Motor neuron (in vitro differentiated cells): ENCODE data around the gene IL1RL1. TPM values are rescaled to one million over a fixed set of nuclear protein-coding genes. Genes with fewer than 3 reads are reported as not detected.

ENCODE experiments used
- ATAC-seq, 8 experiments: fragments of 200-7000 bp; cut with Tn5 transposase; replicated peaks in 6 of 8; 2 replicates each; pipeline ENCODE4 v1.8.0; 2021; ENCODE audit warnings: mild to moderate bottlenecking in 8 of 8, moderate library complexity in 8 of 8
- H3K27ac ChIP-seq, 2 donors: fragments of 250-450 bp; sonication (Bioruptor Pico); 2 replicates each; pipeline ENCODE4 v1.9.0; 2021; ENCODE audit warnings: antibody characterized with exemption in 2 of 2, mild to moderate bottlenecking in 2 of 2, moderate library complexity in 1 of 2
- H3K4me1 ChIP-seq, 2 donors: fragments of 250-450 bp; sonication (Bioruptor Pico); replicated peaks in 1 of 2; 2 replicates each; pipeline ENCODE4 v1.6.1; 2021; ENCODE audit warnings: antibody characterized with exemption in 2 of 2, mild to moderate bottlenecking in 2 of 2, moderate library complexity in 1 of 2
- H3K4me3 ChIP-seq, 5 donors: fragments of 250-450 bp; sonication (Bioruptor Pico); 2 replicates each; pipeline ENCODE4 v1.9.0; 2021; ENCODE audit warnings: antibody characterized with exemption in 5 of 5, mild to moderate bottlenecking in 5 of 5, moderate library complexity in 4 of 5
- WGBS, 10 experiments: fragments of 450-650 bp; shearing (Covaris generic); methylation state at CpG; one replicate each; pipeline ENCODE4 v1.0.0; 2022; 5-methylcytosine and 5-hydroxymethylcytosine counted together
- in situ Hi-C, 9 experiments: fragments of 400-800 bp; cut with MboI; loops; one replicate each; pipeline ENCODE4 v1.15.0; 2021; ENCODE audit warnings: low sequenced_read_pairs in 9 of 9, low pct_unique_long_range_greater_than_20kb in 2 of 9; ENCODE audit not compliant: unreplicated experiment in 9 of 9
- total RNA-seq, 8 experiments: library from RNA; unstranded; fragments of 300-600 nt; gene quantifications; 2 replicates each; pipeline versions ENCODE4 v1.2.3 to v1.2.4, GENCODE V29; 2022

IL1RL1 gene
- total RNA-seq, 8 experiments from 2014 or later, result 0.08 to 2.0 (median 0.34) TPM; not detected in 4

DNA sequence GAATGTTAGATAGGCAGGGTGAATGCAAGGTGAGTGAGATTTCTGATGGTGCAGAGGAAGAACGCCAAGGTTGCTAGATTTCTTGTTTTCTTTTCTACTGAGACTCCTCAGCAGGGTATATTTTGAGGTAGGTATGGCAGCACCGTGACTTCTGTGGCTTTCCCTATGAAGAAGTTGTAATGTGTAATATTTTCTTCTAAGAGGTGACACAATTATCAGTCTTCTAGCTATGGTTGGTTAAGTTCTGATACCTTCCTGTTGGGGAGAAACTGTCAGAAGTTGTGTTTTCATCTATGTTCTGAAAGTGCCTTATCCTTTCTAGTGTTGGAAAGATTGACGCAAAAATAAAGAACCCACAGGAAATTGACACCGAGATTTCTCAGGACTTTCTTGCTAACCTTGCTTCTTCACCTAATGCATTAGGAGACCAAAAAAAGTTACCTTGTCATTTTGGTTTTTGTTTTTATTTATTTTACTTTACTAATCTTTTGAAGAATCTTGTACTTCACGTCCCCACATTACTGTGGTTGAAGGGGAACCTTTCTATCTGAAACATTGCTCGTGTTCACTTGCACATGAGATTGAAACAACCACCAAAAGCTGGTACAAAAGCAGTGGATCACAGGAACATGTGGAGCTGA lies 56.1 kb downstream of the IL1RL1 start:
- in situ Hi-C loops, result loop anchor here in 1 of 9 experiments (10.0 kb wide), 1 partner anchor 77 kb away; no protein-coding TSS in a partner anchor
- Histone ChIP-seq H3K27ac (no peak overlapping the region), H3K4me1 (no peaks in the 10 kb centered on the region), H3K4me3 (no peak overlapping the region)
- 57 to 90% (median 73%) methylated on average over 2 to 6 of the region's 6 CpGs for WGBS, 10 experiments
- no peak for ATAC-seq

DNA sequence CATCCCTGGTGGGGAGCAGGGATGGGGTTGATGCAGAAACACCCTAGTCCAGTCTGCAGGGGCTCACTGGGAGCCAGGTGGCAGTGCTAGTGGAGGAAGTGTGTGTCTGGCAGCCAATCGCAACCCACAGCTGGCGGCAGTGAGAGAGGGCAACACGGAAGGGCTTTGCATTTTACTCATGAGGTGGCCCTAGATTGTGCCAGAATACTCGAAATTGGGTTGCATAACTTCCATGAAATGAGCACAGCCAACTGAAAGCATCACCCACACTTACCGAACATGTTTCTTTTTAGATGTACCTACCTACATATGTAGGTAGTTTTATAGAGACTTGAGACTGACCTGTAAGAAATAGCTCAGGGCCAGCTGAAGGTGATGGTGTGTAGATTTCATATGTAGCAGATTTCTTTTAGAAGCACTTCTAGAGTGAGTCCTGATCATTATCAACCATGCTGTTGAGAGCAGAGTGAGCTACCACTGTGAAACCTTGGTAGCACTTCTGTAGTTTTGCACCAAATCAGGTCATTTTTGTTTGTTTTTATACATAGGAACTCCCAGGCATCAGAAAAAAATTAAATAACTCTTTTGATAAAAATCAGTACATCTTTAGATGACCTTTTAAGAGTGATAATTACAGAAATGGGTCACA lies 57.2 kb downstream of the IL1RL1 start:
- in situ Hi-C loops, result loop anchor here in 1 of 9 experiments (10.0 kb wide), 1 partner anchor 76 kb away; no protein-coding TSS in a partner anchor
- no peak for ATAC-seq
- H3K4me1 ChIP-seq, result no peaks in the 10 kb centered on the region
- no peak overlapping the region for H3K27ac ChIP-seq
- 72 to 100% (median 80%) methylated on average over 1 to 5 of the region's 5 CpGs; no CpG with 5 or more reads in 5 of the 10 experiments for WGBS, 10 experiments
- H3K4me3 ChIP-seq, result no peak overlapping the region

DNA sequence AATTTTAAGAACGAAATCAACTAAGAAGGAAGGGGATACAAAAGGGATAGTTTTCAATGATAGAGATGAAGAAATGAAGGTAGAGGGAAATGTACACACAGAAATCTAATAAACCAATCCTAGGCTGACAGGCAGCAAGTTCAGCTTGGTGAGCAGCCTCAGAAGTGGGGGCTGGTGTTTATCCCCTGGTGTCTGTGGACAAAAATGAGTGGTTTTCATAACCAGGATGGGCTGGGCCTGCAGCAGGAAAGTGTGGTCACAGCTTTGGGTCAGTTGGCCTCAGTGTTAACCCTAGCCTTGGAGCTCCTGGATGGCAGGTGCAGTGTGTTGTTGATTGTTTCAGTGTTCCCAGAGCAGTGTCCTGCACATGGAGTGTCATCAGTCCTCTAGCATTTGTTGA lies 58.5 kb downstream of the IL1RL1 start:
- no peaks in the 10 kb centered on the region for H3K4me1 ChIP-seq
- ATAC-seq, result no peak
- H3K4me3 ChIP-seq, result no peak overlapping the region
- in situ Hi-C loops, result loop anchor here in 1 of 9 experiments (10.0 kb wide), 1 partner anchor 75 kb away; no protein-coding TSS in a partner anchor
- H3K27ac ChIP-seq, result no peak overlapping the region
- 43 to 88% (median 67%) methylated on average over 1 of the region's 1 CpG; no CpG with 5 or more reads in 2 of the 10 experiments for WGBS, 10 experiments

DNA sequence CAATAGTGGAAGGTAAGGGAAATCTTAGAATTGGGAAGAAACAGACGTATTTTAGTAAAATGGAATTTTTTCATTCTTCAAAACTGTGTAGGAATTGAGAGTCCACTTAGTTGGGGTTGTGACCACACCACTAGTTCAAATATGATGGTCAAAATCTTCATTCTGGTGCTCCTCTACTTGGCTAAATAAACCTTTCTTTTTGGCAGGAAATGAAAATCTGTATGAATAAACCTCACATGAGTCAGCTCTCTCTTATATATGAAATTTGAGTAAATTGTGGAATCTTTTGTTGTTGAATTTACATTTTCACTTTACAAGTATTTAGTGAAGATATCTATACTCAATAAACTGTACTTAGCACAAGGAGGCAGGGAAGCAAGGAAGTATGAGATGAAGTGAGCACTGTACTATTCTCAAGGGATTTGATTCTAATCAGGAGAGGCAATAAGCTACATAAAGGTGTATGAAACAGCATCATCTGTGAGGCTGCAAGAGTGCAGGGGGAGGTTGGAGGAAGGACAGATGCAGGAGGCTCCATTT lies 64.8 kb downstream of the IL1RL1 start:
- Histone ChIP-seq H3K27ac (no peak overlapping the region), H3K4me1 (no peaks in the 10 kb centered on the region), H3K4me3 (no peak overlapping the region)
- no peak for ATAC-seq
- in situ Hi-C loops, result no loop called here
- WGBS, 10 experiments, result 17 to 100% (median 43%) methylated on average over 1 of the region's 1 CpG; no CpG with 5 or more reads in 1 of the 10 experiments

DNA sequence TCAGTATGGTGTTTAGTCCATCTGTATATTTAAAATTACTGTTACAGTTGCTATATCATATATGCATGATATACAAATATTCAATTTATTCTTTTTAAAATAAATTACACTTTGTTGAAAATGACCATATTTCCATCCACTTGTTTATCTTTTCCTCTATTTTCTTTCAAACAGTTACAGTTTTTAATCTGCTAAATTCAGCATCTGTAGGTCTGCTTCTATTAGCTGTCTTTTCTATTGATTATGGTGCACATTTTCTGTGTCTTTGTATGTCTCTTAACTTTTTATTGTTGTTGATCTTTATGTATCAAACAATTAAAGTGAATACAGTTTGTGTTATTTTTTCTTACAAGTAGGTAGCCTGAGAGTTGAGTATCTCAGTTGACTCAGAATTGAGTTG lies 72.4 kb downstream of the IL1RL1 start:
- no peak for ATAC-seq
- H3K4me3 ChIP-seq, result no peak overlapping the region
- no peak overlapping the region for H3K27ac ChIP-seq
- H3K4me1 ChIP-seq, result no peaks in the 10 kb centered on the region
- in situ Hi-C loops, result no loop called here

DNA sequence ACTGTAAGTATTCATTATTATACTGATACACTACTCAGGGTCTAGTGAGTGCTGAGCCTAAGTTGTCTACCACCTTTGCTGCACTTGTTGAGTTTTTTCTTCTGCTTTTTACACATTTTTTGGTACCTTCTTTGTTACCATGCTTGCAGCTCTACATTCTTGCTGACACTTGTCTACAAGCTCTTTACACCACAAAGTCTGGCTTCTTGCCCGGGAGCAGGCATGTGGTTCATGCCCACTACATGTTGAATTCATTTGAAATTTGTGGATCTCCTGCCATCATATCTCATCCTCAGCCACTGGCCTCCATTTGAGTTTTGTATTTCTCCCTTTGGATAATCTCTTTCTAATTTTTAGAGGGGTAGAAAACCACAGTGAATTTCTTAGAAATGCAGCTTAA lies 74.2 kb downstream of the IL1RL1 start:
- 10 to 100% (median 100%) methylated on average over 1 of the region's 1 CpG; no CpG with 5 or more reads in 3 of the 10 experiments for WGBS, 10 experiments
- Histone ChIP-seq H3K4me1 (no peaks in the 10 kb centered on the region), H3K4me3 (no peak overlapping the region), H3K27ac (no peak overlapping the region)
- no peak for ATAC-seq
- in situ Hi-C loops, result no loop called here

DNA sequence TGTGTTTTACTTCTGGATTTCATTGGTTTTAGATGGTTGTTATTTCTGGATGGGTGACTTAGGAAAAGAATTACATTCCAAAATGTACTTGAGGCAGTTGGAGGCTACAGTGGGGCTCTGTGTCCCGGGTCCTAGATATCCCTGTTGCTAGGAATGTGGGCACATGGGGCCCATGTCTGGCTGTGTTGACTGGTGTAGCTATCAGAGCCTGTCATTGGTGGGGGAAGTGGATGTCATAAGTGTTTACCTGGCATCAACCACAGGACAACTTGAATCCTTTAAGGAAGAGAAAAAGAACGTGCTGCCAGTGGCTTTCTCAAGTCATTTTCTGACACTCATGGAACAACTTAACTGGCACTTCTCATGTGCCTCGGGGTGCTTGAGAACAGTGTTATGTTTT lies 74.6 kb downstream of the IL1RL1 start:
- Histone ChIP-seq H3K27ac (no peak overlapping the region), H3K4me1 (no peaks in the 10 kb centered on the region), H3K4me3 (no peak overlapping the region)
- WGBS, 10 experiments, result 29 to 88% (median 67%) methylated on average over 2 to 3 of the region's 3 CpGs; no CpG with 5 or more reads in 5 of the 10 experiments
- in situ Hi-C loops, result no loop called here
- no peak for ATAC-seq

DNA sequence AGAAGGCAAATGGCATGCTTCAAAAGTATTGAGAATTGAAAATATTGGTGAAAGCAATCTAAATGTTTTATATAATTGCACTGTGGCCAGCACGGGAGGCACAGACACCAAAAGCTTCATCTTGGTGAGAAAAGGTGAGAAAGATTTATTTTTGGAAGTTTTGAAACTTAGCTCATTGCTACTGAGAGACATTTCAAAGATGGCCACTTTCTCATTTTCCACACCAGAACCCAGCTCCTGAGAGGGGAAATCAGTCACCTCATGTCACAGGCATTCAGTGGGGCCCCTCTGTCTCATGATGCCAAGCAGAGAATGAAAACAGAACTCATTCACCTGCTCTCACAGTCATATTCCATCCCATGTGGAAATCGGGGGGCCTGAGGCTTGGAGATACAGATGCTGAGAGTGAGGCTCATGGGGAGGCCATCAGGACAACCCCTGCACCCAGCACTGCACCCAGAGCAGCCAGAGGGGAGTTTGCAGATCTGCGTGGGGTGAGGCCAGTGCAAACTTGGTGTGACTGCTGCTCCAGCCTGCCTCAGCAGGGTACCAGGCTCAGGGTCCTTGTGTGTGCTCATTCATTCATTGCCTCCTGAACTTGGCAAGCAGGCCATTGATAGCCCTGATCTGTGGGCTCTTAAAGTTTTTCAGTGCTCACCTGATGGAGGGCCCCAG lies 75.6 kb downstream of the IL1RL1 start:
- Histone ChIP-seq H3K27ac (no peak overlapping the region), H3K4me1 (no peaks in the 10 kb centered on the region), H3K4me3 (no peak overlapping the region)
- WGBS, 10 experiments, result 17 to 92% (median 60%) methylated on average over 1 to 2 of the region's 3 CpGs; no CpG with 5 or more reads in 3 of the 10 experiments
- in situ Hi-C loops, result no loop called here
- no peak for ATAC-seq

DNA sequence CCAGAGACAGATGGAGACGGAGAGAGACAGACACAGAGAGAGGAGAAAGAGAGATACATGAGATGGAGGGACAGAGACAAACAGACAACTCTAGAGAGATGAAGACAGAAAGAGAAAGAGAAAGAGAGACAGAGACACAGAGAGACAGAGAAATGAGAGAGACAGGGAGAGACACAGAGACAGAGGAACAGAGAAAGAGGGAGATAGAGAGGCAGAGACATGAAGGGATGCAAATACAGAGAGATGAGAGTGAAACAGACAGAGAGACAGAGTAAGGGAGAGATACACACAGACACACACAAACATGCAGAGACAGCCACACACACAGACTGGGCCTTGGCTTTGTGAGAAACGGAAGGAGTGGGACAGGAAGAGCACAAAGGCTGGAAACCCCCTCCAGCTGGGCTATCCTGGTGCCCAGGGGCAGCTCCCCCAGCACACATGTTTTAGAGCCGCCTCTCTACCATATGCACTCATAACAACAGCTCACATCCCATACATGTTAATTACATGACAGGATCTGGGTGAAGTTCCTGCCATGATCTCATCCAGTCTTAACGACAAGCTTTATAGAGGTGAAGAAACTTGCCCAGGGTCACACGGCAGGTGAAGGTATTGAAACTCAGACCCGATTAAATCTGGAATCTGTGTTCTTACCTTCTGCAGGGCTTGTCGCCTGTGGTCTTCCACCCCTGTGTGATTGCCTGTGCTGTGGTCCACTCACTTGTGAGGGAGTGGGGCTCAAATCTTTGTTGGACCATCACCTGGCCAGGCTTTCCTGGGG lies 76.6 kb downstream of the IL1RL1 start:
- peak in 2 of 8 experiments; percentile 15 to 59 for ATAC-seq
- in situ Hi-C loops, result no loop called here

DNA sequence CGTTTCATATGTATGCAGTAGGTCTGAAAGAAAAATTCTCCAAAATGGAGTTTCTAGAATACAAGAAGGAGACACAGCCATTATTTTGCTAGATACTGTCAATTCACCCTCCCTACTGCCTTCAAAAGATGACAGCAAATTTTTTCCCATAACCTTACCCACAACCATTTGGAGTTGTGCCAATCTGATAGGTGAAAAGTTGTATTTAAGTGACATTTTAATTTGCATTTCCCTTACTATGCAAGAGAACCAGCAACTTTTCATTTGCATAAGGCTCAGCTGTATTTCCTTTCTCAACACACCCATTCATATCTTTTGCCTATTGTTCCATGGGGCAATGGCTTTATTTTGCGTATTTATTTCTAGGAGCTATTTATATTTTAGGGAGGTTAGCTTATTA lies 80.2 kb downstream of the IL1RL1 start:
- in situ Hi-C loops, result no loop called here
- no peak overlapping the region for H3K4me3 ChIP-seq
- peak in 3 of 8 experiments; percentile 62 to 97 (median 96) for ATAC-seq
- H3K27ac ChIP-seq, result no peak overlapping the region
- H3K4me1 ChIP-seq, result no peaks in the 10 kb centered on the region
- 0 to 100% (median 75%) methylated on average over 1 to 2 of the region's 2 CpGs; no CpG with 5 or more reads in 1 of the 10 experiments for whole genome bisulfite sequencing, 10 experiments

More for the DNA sequence above, 76.6 kb downstream of the IL1RL1 start:
- Histone ChIP-seq H3K4me3 (no peak overlapping the region), H3K4me1 (no peaks in the 10 kb centered on the region), H3K27ac (no peak overlapping the region)
- 13 to 83% (median 65%) methylated on average over 1 to 5 of the region's 7 CpGs; no CpG with 5 or more reads in 3 of the 10 experiments for WGBS, 10 experiments

DNA sequence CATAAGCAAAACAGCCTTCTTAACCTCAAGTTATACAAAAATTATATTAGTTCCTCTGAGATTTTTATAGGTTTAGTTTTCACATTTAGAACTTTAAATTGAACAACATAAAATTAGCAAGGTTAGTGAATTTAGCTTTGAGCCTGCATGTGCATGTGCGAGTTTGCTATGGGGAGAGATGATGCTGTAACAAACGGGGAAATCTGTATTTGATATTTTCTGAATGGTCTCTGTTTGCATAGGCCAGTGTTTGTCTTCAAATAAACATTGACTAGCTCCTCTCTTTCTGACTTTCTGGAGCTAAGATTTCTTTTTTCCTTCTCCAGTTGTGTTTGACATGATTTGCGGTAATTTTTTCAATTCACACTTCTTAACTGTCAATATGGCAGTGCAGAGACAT lies 80.7 kb downstream of the IL1RL1 start:
- Histone ChIP-seq H3K4me3 (no peak overlapping the region), H3K4me1 (no peaks in the 10 kb centered on the region), H3K27ac (no peak overlapping the region)
- WGBS, 10 experiments, result 10 to 100% (median 65%) methylated on average over 1 to 3 of the region's 3 CpGs; no CpG with 5 or more reads in 2 of the 10 experiments
- peak in 1 of 8 experiments; percentile 8 for ATAC-seq
- in situ Hi-C loops, result no loop called here

DNA sequence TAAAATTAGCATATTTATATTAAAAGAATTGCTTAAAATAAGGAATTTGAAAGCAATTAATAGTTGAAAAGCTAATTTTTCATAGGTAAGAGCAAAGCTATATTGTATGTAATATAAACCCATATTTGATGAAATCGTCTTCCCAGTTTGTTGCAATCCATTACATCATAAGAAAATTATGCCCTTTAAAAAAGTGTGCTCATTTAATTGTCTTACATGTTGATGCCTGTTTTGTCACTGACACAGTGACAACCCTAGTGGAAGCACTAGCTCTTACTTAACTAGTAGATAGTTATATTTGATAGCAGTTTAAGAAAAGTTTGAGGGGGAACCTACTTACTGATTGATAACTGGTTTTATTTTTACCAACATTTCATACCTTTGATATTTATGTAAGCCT lies 81.6 kb downstream of the IL1RL1 start:
- no peak overlapping the region for H3K27ac ChIP-seq
- ATAC-seq, result no peak
- no peak overlapping the region for H3K4me3 ChIP-seq
- WGBS, 10 experiments, result 0 to 63% (median 10%) methylated on average over 1 of the region's 1 CpG
- H3K4me1 ChIP-seq, result no peaks in the 10 kb centered on the region
- in situ Hi-C loops, result no loop called here
